ENCODE measurements around the gene TLK2.
A peak's percentile ranks its signal among the peaks of the same experiment; 100 is the strongest.
"Not testable (repeated sequence)": the region's sequence is repeated elsewhere in the genome, so short reads cannot be mapped to it uniquely, and the experiment has no call there.

The TLK2 gene

DNA sequence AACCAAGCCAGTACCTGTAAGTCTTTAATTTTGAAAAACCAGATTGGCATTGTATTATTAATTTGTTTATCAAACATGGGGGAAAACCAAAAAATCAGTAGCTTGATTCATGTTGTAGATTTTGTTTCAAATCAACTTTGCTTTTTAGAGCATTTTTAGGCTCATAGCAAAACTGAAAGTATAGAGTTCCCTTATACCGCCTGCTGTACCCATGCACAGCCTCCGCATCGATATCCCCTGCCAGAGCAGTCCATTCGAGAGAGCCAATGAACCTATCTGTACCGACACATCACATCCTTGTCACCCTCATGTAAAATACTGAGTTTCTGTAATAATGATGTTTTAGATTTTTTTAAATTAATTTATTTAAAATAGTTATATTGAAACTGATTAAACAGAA lies 132.7 kb downstream of the TLK2 start:
- DNase-seq = no peak

DNA sequence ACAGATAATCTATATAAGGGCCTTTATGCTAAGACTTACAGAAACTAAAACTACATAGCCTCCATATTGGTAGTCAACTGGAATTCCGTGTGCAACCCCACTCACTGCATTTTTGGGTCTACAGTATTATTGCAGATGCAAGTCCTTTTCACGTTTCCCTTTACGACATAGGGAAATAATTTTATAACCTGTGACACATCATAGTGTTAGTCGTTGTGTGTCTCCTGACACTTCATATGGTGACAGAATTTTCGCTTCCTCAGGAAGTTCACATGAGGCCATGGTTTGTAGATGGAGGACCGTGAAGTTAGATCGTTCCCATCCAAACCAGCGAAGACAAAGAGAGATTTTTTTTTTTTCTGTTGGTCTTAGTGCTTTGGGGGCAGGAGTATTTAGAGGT lies 133.1 kb downstream of the TLK2 start:
- DNase-seq = no peak

DNA sequence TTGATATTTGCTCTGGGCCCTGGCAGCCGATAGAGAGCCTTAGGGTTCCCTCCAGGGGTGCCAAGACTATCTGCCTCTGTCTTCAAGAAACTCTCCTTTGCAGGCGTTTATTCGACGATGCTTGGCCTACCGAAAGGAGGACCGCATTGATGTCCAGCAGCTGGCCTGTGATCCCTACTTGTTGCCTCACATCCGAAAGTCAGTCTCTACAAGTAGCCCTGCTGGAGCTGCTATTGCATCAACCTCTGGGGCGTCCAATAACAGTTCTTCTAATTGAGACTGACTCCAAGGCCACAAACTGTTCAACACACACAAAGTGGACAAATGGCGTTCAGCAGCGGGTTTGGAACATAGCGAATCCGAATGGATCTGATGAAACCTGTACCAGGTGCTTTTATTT lies 133.7 kb downstream of the TLK2 start:
- not testable (repeated sequence) for DNase-seq

DNA sequence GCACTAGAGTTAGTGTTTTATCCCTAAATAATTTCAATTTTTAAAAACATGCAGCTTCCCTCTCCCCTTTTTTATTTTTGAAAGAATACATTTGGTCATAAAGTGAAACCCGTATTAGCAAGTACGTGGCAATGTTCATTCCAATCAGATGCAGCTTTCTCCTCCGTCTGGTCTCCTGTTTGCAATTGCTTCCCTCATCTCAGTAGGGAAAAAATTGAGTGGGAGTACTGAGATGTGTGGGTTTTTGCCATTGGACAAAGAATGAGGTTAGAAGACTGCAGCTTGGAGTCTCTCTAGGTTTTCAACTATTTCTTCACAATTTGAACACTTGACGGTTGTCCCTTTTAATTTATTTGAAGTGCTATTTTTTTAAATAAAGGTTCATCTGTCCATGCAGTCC lies 134.5 kb downstream of the TLK2 start:
- not testable (repeated sequence) for DNase-seq

DNA sequence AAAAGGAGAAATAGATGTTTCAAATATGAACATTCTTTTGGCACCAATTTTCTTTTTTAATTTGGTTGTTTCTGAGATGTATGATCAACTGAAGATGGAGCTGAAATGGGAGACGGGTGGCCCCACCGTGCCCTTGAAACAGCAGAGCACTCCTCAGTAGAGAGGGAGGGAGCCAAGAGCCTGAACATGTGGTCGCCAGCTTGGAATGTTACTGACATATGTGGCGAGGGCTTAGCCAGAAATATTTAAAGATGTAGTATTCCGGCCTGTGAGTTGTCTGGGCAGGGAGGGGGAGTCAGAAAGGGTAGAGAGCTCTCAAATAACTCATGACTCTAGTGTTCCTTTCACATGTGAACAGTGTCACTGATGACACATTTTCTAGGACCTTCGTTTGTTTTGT lies 135.5 kb downstream of the TLK2 start:
- DNase-seq = no peak

DNA sequence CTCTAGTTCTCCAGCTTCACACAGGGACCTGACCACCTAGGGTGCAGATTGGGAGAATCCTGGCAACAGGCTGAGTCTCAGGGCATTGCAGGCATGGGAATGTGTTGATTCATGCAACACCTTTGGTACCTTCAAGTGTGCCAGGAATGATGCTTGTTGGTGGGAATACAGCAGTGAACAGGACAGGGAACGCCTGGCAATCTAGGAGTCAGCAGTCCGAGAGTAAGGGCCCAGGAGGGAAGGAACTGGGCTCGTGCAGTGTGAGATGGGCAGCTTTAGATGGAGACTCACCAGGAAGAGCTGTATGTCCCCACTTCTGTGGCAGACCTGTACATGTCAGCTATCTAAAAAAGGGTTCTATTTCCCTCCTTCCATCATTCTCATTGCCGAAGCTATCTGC lies 136.9 kb downstream of the TLK2 start:
- DNase-seq = no peak

DNA sequence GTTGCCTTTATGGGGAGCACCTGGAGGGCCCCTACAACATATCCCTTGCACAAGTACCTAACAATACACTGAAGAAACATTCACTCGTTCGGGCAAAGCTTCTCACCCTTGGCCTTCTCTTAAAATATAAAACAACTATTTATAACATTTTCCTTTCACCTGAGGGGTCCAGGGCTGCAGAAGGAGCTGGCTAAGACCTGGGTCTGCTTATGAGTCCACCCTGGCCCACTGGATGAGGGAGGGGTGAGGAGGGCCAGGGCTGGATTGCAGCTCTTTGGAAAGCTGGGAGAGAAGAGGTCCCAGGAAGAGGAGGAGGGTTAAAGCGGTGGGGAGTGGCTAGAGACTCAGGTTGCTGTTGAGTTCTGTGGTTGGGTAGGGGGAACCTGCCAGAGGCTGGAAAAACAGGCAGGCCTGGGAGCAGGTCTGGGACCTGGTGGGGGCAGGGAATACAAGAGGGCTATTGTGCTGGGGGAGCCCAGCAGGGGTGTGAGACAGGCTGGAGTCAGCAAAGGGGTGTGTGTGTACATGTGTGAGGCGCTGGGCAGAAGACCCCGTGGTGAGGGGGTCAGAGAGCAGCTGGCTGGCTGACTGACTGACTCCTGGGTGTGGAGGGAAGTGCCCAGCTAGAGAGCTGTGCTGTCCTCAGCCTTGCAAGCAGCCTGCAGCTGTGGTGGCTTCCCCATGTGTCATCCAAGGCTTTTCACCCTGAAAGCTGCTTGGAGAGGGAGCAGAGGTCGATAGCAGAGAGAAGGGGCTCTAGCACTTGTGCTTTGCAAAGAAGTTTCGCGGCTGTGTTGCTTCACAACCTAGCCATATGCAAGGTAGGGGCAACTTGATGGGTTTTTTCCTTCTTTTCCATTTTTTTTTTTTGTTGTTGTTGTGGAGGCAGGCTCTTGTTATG lies 138.6 kb downstream of the TLK2 start:
- DNase-seq = peak; percentile 56

DNA sequence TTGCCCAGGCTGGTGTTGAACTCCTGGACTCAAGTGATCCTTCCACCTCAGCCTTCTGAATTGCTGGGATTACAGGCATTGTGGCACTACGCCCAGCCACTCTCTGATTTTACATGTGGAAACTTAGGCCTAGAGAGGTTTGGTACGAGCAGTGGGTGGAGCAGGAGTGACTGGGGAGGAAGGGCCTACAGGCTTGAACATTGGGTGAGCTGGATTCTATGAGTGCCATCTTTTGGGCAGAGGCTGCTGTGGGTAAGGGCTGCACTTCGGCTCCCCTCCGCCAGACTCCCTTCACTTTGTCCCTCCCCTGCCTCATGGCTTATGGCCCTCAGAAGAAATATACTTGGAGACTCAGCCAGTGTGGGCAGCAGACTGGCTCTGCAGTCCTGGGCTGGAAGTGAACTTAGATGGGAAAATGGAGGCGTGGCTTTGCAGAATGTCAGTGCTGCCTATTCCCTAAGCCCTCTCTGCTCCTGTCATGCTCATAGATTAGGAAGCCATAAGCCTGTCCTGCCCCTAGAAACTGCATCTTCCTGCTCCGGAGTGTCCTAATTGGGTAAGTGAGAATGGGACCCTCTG lies 139.4 kb downstream of the TLK2 start:
- DNase-seq = no peak

DNA sequence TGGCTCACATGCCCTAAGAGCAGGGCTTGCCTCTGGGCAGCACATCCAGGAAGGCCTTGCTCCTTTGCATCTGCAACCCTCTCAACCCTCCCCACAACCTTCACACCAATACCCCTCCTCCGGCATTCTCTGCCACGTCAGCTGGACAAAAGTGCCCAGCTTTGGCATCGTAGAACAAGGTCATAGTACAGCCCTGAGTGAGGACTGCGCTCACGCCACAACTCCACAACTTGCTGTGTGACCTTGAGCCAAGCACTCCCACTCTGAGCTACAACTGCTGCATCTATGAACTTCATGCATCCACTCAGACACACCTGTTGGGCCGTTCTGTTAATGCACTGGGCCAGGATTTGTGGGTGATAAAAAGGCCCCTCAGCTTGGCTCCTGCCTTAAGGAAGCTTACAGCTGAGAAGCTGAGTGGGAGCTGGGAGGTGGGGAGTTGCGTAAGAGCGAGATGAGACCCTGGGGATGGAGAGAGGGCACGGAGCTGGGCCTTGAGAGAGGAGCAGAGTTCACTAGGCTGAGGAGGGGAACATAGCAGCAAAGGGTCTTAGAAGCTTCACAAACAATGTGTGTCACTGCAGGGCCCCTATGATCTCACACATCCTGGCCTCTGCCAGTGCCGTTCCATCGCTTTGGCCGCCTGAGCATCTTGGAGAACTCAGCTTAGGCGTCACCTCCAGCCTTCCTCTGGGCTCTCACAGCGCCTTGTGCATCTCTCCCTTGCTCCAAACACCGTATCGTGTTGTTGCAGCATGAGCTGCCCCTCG lies 140.2 kb downstream of the TLK2 start:
- no peak for DNase-seq

DNA sequence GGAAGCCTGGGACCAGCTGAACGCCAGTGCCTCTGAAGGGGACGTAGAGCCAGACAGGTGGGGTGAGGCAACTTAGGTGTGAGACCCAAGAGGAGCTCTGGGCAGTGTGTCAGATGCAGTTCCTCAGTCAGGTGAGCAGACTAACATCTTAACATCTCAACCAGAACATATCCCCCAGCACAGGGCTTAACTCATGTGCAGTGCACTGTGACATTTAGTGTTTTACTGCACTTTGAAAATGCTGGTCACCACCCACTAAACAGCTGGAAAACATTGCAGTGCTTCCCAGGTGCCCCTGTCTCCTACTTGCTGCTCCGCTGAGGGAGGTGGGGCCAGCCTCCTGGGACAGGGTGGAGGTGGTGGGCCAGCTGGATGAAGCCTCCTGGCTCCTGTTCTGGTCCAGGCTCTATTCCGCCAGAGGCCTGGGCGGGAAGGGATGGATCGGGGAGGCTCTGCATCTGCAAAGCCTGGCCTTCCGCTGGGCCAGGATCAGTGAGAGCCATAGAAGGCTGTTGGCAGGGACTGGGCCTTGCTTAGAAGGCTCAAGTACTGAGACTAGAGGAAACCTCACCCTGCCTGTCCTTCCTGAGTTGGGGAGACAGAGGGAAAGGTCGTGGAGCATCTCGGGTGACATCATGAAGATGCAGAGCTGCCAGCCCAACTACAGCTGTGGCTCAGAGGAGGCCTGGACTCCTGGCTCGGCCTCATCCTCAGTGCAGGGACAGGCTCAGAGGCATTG lies 141.0 kb downstream of the TLK2 start:
- DNase-seq = no peak

DNA sequence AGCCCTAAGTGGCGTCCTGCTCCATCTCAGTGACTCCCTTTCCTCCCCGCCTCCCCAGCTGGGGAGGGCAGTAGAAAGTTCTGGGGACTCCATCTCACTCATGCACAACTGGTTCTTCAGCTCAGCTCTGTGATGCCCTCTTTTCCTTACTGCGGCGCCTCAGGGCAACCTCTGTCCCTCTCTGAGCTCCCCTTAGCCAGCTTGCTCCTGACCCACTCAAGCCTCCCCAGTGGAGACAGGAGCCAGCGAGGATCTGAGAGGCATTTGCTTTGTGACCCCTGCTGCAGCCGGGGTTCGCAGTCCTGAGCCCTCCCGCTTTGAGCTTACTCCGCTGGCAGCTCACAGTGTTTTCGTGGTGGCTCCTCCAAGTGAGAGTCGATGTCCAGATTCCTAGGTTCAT lies 142.6 kb downstream of the TLK2 start:
- no peak for DNase-seq

DNA sequence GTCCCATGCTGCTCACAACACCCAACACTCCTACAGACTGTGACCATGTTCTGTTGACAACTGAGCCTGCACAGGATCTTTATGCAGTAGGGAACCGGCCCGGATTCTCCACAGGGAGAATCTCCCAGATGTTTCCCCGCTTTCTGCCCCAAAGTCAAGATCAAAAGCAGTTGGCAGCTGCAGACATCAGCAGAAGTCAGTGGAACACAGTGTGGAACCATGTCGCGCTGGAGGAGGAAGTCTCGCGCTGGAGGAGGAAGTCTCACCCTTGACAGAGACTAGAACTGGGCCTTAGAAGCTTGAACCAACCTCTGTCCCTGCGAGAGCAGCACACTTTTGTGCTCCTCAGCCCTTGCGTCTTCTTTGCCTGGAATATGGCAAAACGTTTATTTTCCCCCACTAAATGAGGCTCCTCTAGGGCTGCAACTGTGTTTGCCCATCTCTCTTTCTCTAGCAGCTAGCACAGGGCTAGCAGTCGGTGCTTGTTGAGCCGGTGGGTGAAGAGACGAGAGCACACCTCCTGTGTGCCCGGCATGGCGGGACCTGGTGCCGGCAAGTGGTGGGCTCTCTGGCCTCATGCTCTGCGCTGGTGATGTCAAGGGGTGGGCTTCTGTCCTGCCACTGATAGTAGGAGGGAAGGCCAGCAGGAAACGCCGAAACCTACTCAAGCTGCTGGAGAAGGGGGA lies 146.7 kb downstream of the TLK2 start:
- no peak for DNase-seq

DNA sequence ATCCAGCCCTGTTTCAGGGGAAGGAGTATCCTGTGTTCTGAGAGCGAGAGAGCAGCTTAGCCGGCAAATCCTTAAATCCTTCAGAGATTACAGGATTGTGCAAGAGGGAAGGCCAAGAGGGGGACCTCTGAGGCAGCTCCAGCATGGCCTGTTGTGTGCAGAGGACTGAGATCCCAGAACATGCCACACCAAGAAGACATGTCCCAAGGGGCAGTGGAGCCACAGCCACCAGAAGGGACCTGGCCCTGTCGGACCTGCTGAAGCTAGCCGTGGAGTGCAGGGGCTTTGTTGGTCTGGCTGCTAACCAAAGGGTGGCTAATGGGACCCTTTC lies 147.2 kb downstream of the TLK2 start:
- no peak for DNase-seq

DNA sequence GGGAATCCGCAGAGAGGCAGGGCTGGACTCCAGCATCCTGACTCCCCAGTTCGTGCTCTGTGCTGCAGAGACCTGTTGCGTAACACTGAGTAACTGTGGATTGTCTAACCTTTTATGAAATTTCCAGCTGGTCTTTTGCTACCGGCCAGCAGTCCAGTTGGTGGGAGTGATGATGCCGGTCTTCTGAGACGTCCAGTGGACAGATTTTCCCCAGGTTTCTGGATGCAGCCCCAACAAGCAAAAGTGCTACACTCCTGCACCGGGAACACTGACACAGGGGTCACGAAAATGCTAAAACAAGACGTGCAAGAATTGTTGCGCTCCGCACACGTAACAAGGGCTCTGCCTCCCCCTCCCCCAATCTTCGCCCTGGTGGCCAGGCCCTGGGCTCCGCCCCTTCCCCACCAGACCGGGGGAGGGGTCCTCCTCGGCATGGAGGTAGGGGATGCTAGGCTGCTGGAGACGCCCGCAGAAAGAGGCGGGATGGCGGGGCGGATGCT lies 148.1 kb downstream of the TLK2 start:
- DNase-seq = no peak

DNA sequence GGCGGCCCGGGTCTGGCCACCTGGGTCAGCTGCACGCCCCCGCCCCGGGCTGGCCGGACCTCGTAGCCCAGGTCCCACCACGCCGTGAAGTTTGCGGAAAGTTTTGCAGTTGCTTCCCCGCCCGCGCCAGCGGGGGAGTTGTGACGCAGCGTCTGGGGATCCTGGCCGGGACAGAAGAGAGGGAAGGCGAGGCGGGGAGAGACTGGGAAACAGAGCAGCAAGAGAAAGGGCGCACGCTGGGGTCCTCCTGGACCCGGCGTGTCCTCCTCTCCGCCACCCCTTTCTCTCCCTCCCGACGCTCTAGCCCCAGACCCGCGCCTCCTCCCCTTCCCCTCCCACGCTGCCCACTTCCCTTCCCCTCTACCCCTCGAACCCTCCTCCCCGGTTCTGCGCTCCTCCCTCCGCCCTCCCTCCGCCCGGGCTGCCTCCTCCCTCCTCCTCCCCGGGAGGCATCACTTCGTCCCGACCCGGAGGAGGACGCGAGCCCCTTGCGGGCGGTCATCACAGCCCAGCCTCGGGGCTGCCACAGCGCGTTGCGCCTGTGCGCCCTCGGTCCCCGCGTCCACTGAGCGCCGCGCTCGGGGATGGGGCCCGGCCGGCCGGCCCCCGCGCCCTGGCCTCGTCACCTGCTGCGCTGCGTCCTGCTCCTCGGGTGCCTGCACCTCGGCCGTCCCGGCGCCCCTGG lies 148.7 kb downstream of the TLK2 start, which contains the start of gene MRC2:
TSS of gene MRC2 (plus strand) at position 452 of the 685 bp plus-strand sequence. CDS start at position 585, 133 bp downstream.
- no peak for DNase-seq

DNA sequence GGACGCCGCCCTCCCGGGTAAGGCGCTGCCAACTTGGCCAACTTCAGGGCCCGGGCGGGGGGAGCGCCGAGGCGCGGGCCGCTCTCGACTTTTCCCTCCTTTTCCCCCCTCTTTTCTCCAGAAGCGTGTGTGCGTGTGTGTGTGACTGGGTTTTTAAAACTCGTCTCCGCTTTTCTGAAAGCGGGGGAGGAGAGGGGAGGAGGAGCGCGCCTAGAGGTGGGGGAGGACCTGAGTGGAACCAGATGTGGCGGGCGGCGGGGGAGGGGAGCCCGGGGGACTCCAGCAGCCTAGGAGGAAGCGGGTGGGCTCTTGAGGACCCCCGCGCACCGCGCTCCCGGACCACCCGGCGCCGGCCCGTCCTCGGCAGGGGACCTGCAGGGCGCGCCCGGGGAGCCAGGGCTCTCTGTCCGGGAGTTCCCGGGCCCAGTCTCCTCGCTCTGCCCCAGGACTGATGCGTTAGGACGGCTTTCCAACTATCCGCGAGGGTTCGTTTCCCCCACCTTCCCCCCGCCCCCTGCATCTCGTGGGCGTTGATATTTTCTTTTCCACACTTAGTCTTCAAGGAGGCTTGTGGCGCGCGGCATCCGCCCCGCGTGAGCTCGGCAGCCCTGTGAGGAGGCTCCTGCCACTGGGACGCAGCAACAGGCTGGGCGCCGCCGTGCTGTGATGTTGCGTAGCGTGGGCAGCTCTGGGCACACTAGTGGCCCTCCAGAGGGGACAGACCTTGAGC lies 149.4 kb downstream of the TLK2 start:
- no peak for DNase-seq

DNA sequence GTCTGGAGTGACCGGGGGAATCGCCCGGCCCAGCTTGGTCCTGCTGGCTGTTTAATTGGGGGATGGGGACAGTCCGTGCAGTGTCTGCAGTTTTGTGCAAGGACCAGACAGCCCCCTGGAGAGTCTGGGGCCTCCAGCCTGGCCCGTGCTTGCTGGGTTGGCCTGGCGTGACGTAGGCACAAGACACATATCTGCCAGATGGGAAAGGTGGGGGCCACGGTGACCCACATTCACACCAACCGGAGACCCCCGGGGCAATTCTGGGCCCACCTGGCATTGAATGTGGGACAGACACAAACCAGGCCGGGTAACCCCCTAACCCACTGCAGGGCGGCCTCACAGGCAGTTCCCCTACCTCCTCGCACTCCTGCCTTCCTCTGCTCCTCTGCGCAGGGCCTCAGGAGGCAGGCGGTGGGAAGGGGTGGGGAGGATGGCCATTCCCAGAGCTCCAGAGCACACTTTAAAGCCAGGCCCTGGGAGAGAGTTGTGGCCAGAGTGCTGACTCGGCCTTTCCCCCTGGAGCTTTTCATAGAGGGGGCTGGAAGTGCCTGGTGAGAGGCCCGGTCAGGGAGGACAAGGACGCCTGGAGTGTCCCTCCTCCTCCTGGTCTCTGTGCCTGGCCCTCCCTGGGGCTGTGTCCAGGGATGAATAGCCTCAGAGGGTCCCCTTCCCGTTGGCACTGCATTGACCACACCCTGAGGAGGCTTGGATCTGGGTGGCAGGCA lies 150.4 kb downstream of the TLK2 start:
- no peak for DNase-seq

DNA sequence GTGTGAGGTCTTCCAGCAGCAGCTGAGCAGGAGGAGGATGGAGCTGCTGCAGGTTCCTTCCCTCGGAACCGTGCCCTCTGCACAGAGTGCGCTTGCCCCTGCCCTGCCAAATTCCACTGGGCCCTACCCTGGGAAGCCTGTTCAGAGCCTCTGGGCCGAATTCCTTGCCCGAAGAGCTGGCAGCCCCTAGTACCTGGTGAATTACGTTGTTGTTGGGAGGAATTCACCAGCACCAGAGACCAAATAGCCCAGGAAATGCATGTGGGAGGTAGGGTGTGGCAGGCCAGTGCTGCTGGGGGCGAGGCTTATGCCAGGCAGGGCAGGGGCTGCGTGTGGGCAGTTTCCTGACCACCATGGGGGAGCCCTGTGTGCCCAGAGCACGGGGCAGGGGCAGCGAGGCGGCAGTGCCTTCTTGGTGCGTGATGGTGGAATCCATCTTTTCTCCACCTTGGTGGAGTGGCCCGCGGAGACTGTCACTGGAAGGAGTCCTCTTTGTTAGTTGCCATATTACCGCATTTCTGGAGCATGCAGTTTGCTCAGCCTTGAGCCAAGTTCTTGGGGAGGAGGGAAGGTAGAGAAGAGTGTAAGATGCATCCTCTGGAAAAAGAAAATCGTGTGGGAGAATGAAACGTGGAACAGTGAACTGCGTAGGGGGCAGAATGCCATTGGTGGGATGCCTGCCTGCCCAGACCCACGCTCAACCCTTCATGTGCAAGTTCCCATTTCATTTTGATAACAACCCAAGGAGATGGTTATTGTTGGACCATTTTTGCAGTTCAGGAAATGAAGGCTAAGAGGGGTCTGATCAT lies 151.1 kb downstream of the TLK2 start:
- DNase-seq = no peak

DNA sequence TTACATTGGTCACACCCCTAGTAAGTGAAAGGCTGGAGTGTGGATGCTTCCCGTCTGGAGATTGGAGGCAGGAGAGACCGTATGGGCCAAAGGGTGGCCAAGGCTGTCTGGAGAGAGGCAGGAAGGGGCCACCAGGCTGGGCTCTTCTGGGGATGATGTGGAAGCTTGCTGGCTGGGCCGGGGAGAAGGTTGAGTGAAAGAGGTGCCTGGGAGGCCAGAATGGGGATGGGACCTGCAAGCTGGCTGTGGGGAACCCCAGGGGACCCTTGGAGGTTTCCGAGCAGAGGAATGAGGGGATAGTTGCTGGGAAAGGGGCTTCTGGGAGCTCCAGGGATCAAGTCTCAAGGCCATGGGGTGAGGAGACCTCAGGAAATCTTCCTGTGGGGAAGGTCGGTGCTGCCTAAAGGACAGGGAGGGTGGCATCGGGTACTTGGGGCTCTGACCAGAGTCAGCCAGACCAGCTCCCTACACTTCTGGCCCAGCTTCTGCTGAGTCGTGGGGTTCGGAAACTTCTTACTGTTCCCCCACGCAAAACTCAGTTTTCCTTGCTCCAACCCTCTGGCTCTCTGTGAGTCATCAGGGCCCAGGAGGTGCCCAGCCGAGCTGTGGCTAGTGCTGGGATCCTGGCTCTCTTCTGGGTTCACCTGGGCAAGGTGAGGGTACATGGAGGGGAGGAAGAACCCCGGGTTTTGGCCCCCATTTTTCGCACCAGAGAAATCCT lies 151.9 kb downstream of the TLK2 start:
- DNase-seq = no peak
